Measurements from ENCODE around the gene GCN1.
"Not testable (repeated sequence)": the region's sequence is repeated elsewhere in the genome, so short reads cannot be mapped to it uniquely, and the experiment has no call there.

Gene GCN1

GRCh38 chr12:120194534-120195395, at the start of gene GCN1:
TSS of gene GCN1 (minus strand) at chr12:120194715. CDS start at chr12:120194697, 18 bp downstream.
- DNase-seq: peak; percentile 85

GRCh38 chr12:120242971-120243699, 48.6 kb upstream of the GCN1 start:
- DNase-seq: no peak

- no peak for DNase-seq
These were observed 47.8 kb upstream of the GCN1 start for GRCh38 chr12:120242275-120242799.

DNA sequence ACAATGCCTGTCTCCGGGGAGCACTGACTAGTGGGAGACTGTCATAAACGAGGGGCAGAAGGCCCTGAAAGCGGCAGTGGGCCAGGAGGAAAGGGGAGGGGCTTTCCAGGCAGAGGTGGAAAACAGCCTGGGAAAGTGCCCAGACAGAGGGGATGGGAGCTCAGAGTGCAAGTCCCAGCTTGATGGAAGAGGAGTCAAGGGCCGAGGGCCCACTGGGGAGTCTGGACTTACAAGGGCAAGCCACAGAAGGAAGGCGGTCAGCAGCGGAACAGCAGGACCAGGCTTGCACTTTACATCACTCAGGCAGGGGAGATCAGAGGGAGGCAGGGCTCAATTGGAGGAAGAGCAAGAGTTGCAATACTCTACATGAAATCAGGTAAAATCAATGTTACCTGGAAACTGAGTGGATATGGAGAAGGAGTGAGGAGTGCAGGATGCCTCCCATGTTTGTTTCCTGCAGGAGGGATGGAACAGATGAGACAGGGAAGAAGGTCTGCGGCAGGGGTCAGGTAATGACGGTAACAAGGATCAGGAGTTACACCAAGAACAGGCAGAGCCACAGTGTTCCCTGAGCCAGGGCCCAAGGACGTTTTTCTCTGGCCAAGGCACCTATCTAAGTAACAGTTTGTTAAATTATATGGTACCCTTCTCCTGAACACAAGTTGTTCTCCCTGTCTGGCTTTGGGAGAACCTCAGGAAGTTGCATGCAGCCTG, 47.2 kb upstream of the GCN1 start:
- DNase-seq: no peak

DNA sequence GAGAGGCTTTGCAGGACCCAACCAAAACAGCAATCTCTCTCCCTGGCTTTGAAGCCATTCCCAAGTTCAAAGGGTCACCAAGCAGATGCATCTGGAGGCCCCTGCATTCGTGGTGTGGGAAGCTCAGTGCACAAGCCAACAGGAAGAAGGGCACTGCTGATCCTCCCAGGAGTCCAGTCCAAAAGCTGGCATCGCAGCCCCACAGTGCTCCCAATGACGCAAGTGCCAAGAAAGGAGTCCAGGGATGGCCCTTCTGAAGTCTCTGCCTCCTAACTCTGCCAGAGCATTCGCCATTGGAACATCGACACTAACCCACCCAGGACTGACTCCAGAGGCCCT, 45.9 kb upstream of the GCN1 start:
- DNase-seq: no peak

DNA sequence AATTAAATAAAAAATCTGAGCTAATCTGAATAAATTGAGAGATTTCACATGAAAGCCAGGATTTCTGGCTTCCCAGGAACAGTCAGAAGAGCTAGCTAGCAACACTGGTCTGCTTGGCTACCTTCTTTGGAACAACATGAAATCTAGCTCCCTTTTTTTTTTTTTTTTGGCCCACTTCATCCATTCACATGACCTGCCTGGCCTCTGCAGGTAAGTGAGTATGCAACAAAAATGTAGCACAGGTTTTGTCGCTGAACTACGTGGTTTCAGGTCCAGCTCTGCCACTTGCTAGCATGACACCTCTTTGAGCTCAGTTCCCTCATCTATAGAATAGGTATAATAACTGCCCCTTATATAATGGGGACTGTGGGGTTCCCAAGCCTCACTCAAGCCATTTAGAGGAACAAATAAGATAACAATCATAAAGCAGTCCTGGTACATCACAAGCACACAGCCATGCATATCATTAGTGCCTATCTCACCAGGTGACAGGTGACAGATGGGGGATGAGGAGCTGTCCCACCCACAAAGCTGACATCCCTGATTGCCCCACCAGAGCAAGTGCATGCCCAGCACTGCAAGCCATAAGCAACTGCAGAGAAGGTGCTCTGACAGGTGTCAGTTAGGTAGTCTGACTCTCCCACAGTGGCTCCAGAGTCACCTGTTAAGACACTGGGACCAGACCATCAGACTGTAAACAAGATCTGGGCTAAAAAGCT, 45.4 kb upstream of the GCN1 start:
- DNase-seq: no peak

GRCh38 chr12:120238839-120239445, 44.4 kb upstream of the GCN1 start:
- DNase-seq: no peak

GRCh38 chr12:120238217-120238616, 43.7 kb upstream of the GCN1 start:
- DNase-seq: no peak

GRCh38 chr12:120237360-120238171, 43.1 kb upstream of the GCN1 start:
- peak; percentile 88 for DNase-seq

- not testable (repeated sequence) for DNase-seq
These were observed 42.3 kb upstream of the GCN1 start for GRCh38 chr12:120236809-120237208.

DNA sequence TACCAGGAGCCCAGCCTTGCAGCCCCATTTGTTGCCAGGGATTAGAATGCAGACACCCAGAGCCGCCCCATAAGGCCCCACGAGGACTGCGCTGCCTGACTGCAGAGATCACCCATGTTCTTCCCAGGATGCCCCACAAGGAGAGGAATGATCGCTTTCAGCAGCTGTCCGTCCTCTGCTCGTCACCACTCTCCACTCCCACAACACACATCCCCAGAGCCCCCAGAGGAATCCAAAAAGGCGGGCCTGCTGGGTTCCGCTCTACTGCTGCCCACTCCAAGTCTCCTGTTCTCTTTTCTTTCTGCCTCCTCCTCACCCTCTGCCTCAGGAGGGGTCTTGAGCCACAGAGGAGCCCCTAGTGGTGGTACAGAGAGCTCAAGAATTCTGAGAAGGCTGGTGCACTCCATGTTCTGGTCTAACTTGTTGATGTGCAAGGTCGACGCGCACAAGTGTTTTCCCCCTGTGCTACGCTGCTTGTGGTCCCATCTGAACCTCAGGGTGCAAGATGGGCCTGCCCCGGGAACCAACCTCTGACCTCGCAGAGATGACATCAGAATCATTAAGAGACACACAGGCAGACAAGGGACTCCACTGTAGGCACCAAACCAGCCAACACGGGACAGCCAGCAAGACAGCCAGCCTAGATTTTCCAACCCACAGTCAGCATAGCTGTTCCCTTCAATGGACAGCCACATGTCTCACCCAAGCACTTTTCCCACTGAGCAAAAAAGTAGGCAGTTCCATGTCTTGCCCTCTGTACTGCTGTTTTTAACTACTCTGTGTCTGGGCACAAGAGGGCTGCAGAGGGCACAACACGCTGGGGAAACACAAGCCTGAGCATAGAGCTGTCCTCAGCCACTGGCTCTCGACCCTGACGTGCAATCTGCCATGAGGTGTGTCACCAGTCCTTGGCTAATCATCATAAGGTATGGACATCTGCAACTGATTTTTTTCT, 41.1 kb upstream of the GCN1 start:
- no peak for DNase-seq

GRCh38 chr12:120234643-120235368, 40.3 kb upstream of the GCN1 start:
- DNase-seq: peak; percentile 90

DNA sequence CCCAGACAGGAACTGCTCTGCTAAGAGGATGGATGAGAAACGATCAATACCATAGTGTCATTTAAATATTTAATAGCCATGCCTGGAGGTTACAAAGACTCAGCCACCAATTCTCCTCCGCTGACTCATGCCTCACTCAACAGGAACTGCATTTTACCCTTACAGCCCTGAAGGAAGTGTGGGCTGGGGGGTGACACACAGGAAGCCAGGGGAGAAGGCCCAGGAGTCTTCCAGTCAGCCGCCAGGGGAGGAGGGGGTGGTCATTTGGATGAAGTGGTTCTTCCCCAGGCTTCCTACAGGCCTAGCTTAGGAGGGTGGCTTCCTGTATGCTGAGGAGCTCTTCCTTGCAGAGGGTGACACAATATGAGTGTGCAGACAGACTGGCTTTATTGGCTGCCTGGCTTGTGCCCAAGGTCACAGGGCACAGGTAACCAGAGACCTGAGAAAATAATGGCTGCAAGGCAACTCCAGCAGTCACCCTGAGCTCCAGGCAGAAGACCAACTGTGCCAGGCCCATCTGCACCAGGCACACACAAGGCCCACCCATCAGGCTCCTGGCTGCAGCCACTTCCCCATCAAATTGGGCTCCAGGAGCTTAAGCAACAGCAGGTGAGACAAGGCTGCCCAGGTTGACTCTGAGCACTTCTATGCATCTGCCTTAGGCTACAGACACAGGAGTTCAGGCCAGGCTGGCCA, 36.9 kb upstream of the GCN1 start:
- peak; percentile 92 for DNase-seq

GRCh38 chr12:120230974-120231315, 36.4 kb upstream of the GCN1 start:
- no peak for DNase-seq

- DNase-seq: no peak
These were observed 35.9 kb upstream of the GCN1 start for GRCh38 chr12:120230326-120230973.

- DNase-seq: no peak
These were observed 35.2 kb upstream of the GCN1 start for GRCh38 chr12:120229487-120230325.

- no peak for DNase-seq
These were observed 34.6 kb upstream of the GCN1 start for GRCh38 chr12:120229071-120229486.
